Activated CD8-positive, alpha-beta memory T cell treated with anti-CD3 and anti-CD28 coated beads, Interleukin-2, amount 10 ng/mL, durations not matched to agents 7 days and 5 days (primary cell): Measurements from ENCODE around the gene POLE. TPM values are rescaled to one million over a fixed set of nuclear protein-coding genes. Genes with fewer than 3 reads are reported as not detected.

Experiments
- ATAC-seq: fragments of 150-1000 bp; cut with Tn5 transposase; one replicate; pipeline ENCODE4 v1.10.0; 2021; ENCODE audit warnings: moderate library complexity
- CTCF ChIA-PET: fragments of 350-600 bp; sonication (Branson Sonifier 250); formaldehyde crosslinking; loops from one replicate; lab custom pipeline; 2021; ENCODE audit warnings: antibody characterized with exemption; lab: Charles Lee
- DNase-seq: peaks from one replicate; pipeline ENCODE4 v3.0.0-alpha.2; 2020
- H3K27ac Mint-ChIP-seq: one replicate; pipeline ENCODE4 v1.8.0; 2021; ENCODE audit warnings: mild to moderate bottlenecking, mixed read lengths
- H3K27me3 Mint-ChIP-seq: one replicate; pipeline ENCODE4 v1.8.0; 2021; ENCODE audit warnings: mixed read lengths
- H3K36me3 Mint-ChIP-seq: one replicate; pipeline ENCODE4 v1.8.0; 2021; ENCODE audit warnings: mild to moderate bottlenecking, mixed read lengths
- H3K4me1 Mint-ChIP-seq: one replicate; pipeline ENCODE4 v1.8.0; 2021; ENCODE audit warnings: mixed read lengths
- H3K4me3 Mint-ChIP-seq: one replicate; pipeline ENCODE4 v1.8.0; 2021; ENCODE audit warnings: mild to moderate bottlenecking, moderate library complexity, mixed read lengths
- H3K9me3 Mint-ChIP-seq: one replicate; pipeline ENCODE4 v1.8.0; 2022; ENCODE audit warnings: low read depth, mixed read lengths
- total RNA-seq, 2 experiments: library from RNA; stranded (reverse); gene quantifications; one replicate each; pipeline ENCODE4 v1.2.3, GENCODE V29; 2021

POLE gene
- total RNA-seq, 2 experiments from 2014 or later, result 170 to 221 TPM

- H3K4me1 Mint-ChIP-seq, result peaks cover 7% of the 10 kb centered on the region
- no peak for DNase-seq
- CTCF ChIA-PET, result no interaction called here
- H3K4me3 Mint-ChIP-seq, result no peak overlapping the region
- H3K27me3 Mint-ChIP-seq, result peaks cover 16% of the 10 kb centered on the region
- H3K36me3 Mint-ChIP-seq, result no peaks in the 10 kb centered on the region
- H3K27ac Mint-ChIP-seq, result no peak overlapping the region
- H3K9me3 Mint-ChIP-seq, result no peaks in the 10 kb centered on the region
- no peak for ATAC-seq
Observed at GRCh38 chr12:132593071-132593470, 94.1 kb downstream of the POLE start.

- peaks cover 3% of the 10 kb centered on the region for H3K4me1 Mint-ChIP-seq
- no peak overlapping the region for H3K27ac Mint-ChIP-seq
- ATAC-seq (no peak), DNase-seq (no peak)
- peaks cover 11% of the 10 kb centered on the region for H3K27me3 Mint-ChIP-seq
- H3K36me3 Mint-ChIP-seq, result no peaks in the 10 kb centered on the region
- H3K4me3 Mint-ChIP-seq, result no peak overlapping the region
- no peaks in the 10 kb centered on the region for H3K9me3 Mint-ChIP-seq
- CTCF ChIA-PET, result no interaction called here
Observed at GRCh38 chr12:132592282-132592970, 94.7 kb downstream of the POLE start.

GRCh38 chr12:132591107-132591935 lies 95.8 kb downstream of the POLE start:
- no peak overlapping the region for H3K4me3 Mint-ChIP-seq
- no peak for DNase-seq
- CTCF ChIA-PET, result no interaction called here
- ATAC-seq, result no peak
- no peaks in the 10 kb centered on the region for H3K36me3 Mint-ChIP-seq
- no peak overlapping the region for H3K27ac Mint-ChIP-seq
- no peaks in the 10 kb centered on the region for H3K4me1 Mint-ChIP-seq
- H3K9me3 Mint-ChIP-seq, result no peaks in the 10 kb centered on the region
- peaks cover 7% of the 10 kb centered on the region for H3K27me3 Mint-ChIP-seq

DNA sequence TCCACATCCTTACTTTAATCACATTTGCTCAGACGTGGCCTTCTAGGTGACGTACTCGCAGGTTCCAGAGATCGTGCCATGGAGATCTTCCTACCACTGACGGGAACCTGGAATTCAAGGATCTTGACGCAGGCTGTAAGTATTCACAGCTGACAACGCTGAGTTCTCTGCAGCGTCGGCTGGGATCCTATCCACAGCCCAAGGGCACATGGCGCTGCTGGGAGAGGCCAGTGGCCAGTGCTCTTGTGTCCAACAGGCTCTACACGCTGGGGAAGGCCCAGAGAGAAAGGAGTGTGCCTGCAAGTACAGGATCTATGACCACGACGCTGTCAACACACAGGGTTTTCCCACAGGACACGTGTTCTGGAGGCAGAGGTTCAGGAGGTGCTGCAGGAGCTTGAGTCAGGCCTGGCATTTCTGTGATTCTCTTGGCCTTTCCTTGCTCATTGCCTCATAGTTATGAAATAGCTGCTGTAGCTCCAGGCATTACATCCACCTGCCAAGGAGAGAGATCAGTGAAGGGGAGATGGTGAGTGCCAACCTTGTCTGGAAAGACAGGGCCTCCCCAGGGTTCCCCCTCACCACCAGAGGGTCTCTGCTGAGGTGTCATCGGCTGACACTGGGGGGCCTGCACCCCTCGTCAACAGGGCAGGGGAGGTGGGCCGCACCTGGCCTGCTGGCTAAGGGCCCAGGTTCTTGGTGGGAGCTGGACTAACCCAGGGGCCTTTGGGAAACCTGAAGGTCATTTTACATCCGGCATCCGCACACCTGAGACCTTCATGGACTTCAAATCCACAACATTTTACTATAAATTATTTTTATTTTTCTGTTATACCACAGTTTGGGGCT lies 98.1 kb downstream of the POLE start:
- no peaks in the 10 kb centered on the region for H3K9me3 Mint-ChIP-seq
- no peak for DNase-seq
- ATAC-seq, result no peak
- H3K27ac Mint-ChIP-seq, result no peak overlapping the region
- H3K4me1 Mint-ChIP-seq, result no peaks in the 10 kb centered on the region
- H3K27me3 Mint-ChIP-seq, result no peaks in the 10 kb centered on the region
- H3K36me3 Mint-ChIP-seq, result no peaks in the 10 kb centered on the region
- no peak overlapping the region for H3K4me3 Mint-ChIP-seq
- CTCF ChIA-PET, result interaction anchor here (1.1 kb wide), 1 partner anchor 12 kb away, joined by 3 read pairs; no protein-coding TSS in a partner anchor

DNA sequence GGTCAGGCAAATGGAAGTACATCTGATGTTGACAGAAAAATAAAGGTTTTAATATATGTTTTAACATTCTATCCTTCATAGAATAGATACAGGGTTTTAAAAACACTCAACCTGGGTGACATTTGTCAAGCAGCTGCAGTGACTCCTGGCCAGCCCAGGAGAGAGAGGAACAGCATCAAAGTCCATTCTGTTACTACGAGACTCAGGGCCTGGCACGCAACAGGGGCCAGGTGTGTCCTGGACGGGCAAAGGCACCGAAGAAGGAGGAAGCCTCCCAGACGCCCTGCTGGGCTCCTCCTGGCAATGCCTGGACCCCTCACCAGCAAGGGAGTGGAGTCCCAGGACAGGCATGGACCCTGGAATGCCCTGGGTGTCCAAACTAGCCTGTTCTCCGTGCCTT lies 98.8 kb downstream of the POLE start:
- Mint-ChIP-seq H3K27ac (no peak overlapping the region), H3K27me3 (no peaks in the 10 kb centered on the region), H3K9me3 (no peaks in the 10 kb centered on the region), H3K36me3 (no peaks in the 10 kb centered on the region), H3K4me1 (no peaks in the 10 kb centered on the region), H3K4me3 (no peak overlapping the region)
- ATAC-seq (peak; percentile 34), DNase-seq (no peak)
- CTCF ChIA-PET, result no interaction called here

DNA sequence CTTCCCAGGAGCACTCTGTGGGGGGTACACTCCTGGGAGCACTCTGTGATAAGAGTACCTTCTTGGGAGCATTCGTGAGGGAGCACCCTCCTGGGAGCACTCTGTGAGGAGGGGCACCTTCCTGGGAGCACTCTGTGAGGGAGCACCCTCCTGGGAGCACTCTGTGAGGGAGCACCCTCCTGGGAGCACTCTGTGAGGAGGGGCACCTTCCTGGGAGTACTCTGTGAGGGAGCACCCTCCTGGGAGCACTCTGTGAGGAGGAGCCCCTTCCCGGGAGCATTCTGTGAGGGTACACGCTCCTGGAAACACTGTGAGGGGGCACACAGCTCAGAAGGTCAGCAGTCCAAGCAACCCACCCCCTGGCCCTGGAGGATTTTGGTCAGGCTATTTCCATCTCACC lies 99.4 kb downstream of the POLE start:
- no peaks in the 10 kb centered on the region for H3K4me1 Mint-ChIP-seq
- no peak overlapping the region for H3K27ac Mint-ChIP-seq
- CTCF ChIA-PET, result no interaction called here
- no peak overlapping the region for H3K4me3 Mint-ChIP-seq
- no peaks in the 10 kb centered on the region for H3K9me3 Mint-ChIP-seq
- no peaks in the 10 kb centered on the region for H3K36me3 Mint-ChIP-seq
- ATAC-seq (no peak), DNase-seq (no peak)
- no peaks in the 10 kb centered on the region for H3K27me3 Mint-ChIP-seq

GRCh38 chr12:132586929-132587328 lies 100.2 kb downstream of the POLE start:
- no peaks in the 10 kb centered on the region for H3K27me3 Mint-ChIP-seq
- no peak overlapping the region for H3K27ac Mint-ChIP-seq
- no peak overlapping the region for H3K4me3 Mint-ChIP-seq
- no peaks in the 10 kb centered on the region for H3K4me1 Mint-ChIP-seq
- H3K9me3 Mint-ChIP-seq, result no peaks in the 10 kb centered on the region
- CTCF ChIA-PET, result no interaction called here
- ATAC-seq (no peak), DNase-seq (no peak)
- no peaks in the 10 kb centered on the region for H3K36me3 Mint-ChIP-seq

DNA sequence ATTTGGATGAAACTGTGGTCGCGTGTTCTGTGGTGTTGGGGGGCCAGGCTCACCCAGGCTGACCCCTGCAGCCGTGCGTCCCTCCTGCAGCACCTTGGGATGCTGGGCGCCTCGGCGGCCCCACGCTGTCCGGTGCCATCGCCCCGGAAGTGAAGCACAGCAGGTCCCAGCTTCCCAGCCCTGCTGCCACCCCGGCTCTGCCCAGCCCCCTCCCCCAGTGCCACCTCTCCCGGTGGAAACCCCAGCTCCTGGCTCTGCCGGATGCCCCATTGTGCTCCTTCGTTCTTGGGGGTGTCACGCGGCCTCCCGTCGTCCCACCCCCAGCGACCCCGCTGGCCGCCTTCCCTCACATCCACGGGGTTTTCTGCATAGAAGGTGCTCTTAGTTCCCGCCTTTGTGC lies 102.0 kb downstream of the POLE start:
- no peak overlapping the region for H3K27ac Mint-ChIP-seq
- H3K36me3 Mint-ChIP-seq, result no peaks in the 10 kb centered on the region
- CTCF ChIA-PET, result no interaction called here
- H3K4me1 Mint-ChIP-seq, result no peaks in the 10 kb centered on the region
- no peaks in the 10 kb centered on the region for H3K27me3 Mint-ChIP-seq
- ATAC-seq (no peak), DNase-seq (no peak)
- H3K9me3 Mint-ChIP-seq, result no peaks in the 10 kb centered on the region
- no peak overlapping the region for H3K4me3 Mint-ChIP-seq

DNA sequence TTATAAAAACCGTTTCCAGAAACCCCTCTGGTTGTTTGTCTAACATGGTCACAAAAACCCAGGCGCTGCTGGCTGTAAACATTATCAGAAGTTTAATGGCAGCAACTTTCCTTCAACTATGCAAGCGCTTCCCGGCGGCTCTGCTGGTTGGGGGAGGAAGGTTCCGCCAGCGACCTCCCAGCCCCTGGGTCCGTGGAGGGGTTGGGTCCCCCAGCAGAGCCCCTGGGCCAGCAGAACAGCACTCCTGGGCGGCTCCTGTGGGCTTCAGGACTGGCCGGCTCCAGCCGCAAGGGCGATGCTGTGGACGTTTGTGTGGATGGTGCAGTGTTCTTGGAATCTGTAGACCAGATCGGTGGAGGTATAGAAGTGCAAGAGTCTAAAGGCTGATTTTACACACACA lies 102.7 kb downstream of the POLE start:
- H3K27me3 Mint-ChIP-seq, result no peaks in the 10 kb centered on the region
- no peaks in the 10 kb centered on the region for H3K9me3 Mint-ChIP-seq
- ATAC-seq (no peak), DNase-seq (no peak)
- no peaks in the 10 kb centered on the region for H3K4me1 Mint-ChIP-seq
- no peak overlapping the region for H3K27ac Mint-ChIP-seq
- H3K4me3 Mint-ChIP-seq, result no peak overlapping the region
- CTCF ChIA-PET, result no interaction called here
- no peaks in the 10 kb centered on the region for H3K36me3 Mint-ChIP-seq

- no peaks in the 10 kb centered on the region for H3K36me3 Mint-ChIP-seq
Observed at GRCh38 chr12:132583736-132584135, 103.4 kb downstream of the POLE start.

DNA sequence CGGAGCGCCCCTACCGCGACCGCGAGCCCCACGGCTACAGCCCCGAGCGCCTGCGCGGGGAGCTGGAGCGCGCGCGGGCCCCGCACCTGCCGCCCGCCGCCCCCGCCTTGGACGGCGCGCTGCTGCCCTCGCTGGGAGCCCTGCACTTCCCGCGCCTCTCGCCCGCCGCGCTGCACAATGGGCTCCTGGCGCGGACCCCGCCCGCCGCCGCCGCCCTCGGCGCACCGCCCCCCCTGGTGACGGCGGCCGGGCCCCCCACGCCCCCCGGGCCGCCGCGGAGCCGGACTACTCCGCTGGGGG lies 103.8 kb downstream of the POLE start:
- DNase-seq (no peak), ATAC-seq (no peak)
- Mint-ChIP-seq H3K27ac (no peak overlapping the region), H3K4me1 (no peaks in the 10 kb centered on the region), H3K36me3 (no peaks in the 10 kb centered on the region), H3K9me3 (no peaks in the 10 kb centered on the region), H3K4me3 (no peak overlapping the region), H3K27me3 (no peaks in the 10 kb centered on the region)
- CTCF ChIA-PET, result no interaction called here

More at GRCh38 chr12:132583736-132584135, 103.4 kb downstream of the POLE start:
- ATAC-seq (no peak), DNase-seq (no peak)
- H3K4me3 Mint-ChIP-seq, result no peak overlapping the region
- H3K9me3 Mint-ChIP-seq, result no peaks in the 10 kb centered on the region
- no peak overlapping the region for H3K27ac Mint-ChIP-seq
- no peaks in the 10 kb centered on the region for H3K4me1 Mint-ChIP-seq
- CTCF ChIA-PET, result no interaction called here
- no peaks in the 10 kb centered on the region for H3K27me3 Mint-ChIP-seq

- H3K27ac Mint-ChIP-seq, result no peak overlapping the region
- no peaks in the 10 kb centered on the region for H3K27me3 Mint-ChIP-seq
- DNase-seq, result no peak
- H3K9me3 Mint-ChIP-seq, result no peaks in the 10 kb centered on the region
- CTCF ChIA-PET, result no interaction called here
- no peaks in the 10 kb centered on the region for H3K4me1 Mint-ChIP-seq
- ATAC-seq, result no peak
- H3K36me3 Mint-ChIP-seq, result no peaks in the 10 kb centered on the region
- no peak overlapping the region for H3K4me3 Mint-ChIP-seq
Observed at GRCh38 chr12:132582582-132583410, 104.3 kb downstream of the POLE start.

DNA sequence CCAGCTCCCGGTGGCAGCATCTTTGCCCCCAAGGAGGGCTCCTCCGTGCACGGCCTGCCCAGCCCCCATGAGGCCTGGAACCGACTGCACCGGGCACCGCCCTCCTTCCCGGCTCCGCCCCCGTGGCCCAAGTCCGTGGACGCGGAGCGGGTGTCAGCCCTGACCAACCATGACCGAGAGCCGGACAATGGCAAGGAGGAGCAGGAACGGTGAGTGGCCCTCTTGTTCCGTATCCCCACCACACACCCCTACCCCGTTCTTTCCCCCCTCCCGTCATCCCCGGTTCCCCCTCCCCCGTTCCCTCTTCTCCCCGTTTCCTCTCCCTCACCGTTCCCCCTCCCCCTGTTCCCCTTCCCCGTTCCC lies 105.1 kb downstream of the POLE start:
- no peak for ATAC-seq
- H3K4me1 Mint-ChIP-seq, result no peaks in the 10 kb centered on the region
- H3K27ac Mint-ChIP-seq, result no peak overlapping the region
- no peaks in the 10 kb centered on the region for H3K27me3 Mint-ChIP-seq
- CTCF ChIA-PET, result no interaction called here
- H3K9me3 Mint-ChIP-seq, result no peaks in the 10 kb centered on the region
- H3K4me3 Mint-ChIP-seq, result no peak overlapping the region
- no peak for DNase-seq
- H3K36me3 Mint-ChIP-seq, result no peaks in the 10 kb centered on the region
